ENCODE measurements around the gene PARM1.

Gene PARM1

DNA sequence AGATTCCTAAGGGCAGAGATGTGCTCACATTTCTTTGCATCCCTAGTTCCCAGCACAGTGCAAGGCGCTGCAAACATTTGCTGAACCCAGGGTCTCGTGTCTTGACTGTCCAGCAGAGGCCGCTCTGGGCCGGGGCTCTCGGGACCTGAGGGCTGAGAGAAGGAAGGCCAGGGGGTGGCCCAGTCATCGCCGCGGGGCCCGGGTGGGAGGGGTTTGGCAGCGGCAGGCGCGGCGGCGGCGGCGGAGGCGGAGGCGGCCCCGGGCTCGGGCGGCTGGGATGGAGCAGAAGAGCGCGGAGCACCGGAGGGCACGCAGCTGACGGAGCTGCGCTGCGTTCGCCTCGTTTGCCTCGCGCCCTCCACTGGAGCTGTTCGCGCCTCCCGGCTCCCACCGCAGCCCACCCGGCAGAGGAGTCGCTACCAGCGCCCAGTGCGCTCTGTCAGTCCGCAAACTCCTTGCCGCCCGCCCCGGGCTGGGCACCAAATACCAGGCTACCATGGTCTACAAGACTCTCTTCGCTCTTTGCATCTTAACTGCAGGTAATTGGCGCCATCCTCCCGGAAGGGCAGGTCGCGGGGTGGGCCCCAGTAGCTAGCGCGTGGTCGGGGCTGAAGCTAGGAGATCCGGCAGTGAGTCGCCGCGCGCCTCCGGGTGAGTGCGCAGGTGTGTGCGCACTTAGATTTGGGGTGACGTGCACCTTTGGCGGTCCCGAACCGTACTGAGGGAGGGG lies at the start of gene PARM1:
Gene PARM1 (plus strand): TSS at position 285 of the 730 bp plus-strand sequence. CDS start 212 bp downstream, at position 497.
- DNase-seq (ENCODE audit: low read depth, low spot score), result peak; percentile 76
- H3K4me3 ChIP-seq (ENCODE audit: low read depth, low read length), result peak within 1 kb of the TSS; percentile 40
- in situ Hi-C loops (cut with HindIII; ENCODE audit: low sequenced_read_pairs), result no loop called here
- peak; percentile 74 for TF ChIP-seq CTCF (IDR thresholded peaks at IDR 0.05; ENCODE audit: low read depth, low read length)

DNA sequence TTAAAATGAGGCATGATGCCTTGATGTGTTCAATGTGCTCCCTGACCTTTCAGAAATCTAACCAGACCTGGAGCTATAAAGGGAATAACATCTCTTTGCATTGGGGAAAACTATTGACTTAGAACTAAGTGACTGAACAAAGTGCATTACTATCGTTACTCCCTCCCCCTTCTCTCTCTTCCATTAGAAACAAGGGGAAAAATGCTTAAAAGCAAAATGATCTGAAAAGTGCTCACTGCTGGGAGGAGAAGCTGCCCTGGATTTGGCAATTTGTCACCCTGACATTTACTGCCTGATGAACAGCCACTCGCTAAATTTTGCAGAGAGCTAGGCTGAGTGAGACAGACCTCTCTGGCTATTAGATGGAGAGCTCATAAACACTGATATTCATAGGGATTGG lies 48.6 kb upstream of the PARM1 start:
- TF ChIP-seq CTCF (IDR thresholded peaks at IDR 0.05; ENCODE audit: low read depth, low read length), result no peak
- H3K4me3 ChIP-seq (ENCODE audit: low read depth, low read length), result no peak overlapping the region
- in situ Hi-C loops (cut with HindIII; ENCODE audit: low sequenced_read_pairs), result no loop called here
- no peak for DNase-seq (ENCODE audit: low read depth, low spot score)

DNA sequence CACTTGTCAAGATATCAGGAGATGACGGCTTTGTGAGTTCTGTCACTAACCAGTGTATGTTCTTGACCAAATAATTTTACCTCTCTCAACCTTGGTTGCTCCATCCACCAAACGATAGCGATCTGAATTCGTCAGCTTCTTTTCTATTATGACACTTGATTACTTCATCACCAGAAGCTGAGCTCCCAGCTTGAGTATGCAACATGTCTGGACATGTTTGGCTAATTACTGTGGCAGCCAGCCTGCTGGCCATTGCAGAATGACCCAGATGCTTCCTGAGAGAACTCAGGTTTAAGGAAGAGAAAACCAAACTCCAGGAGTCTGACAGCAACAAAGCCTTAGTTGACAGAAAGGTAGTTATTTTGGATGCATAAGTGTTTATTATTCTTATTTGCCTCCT lies 46.4 kb upstream of the PARM1 start:
- no peak for TF ChIP-seq CTCF (IDR thresholded peaks at IDR 0.05; ENCODE audit: low read depth, low read length)
- DNase-seq (ENCODE audit: low read depth, low spot score), result peak; percentile 5
- in situ Hi-C loops (cut with HindIII; ENCODE audit: low sequenced_read_pairs), result no loop called here
- H3K4me3 ChIP-seq (ENCODE audit: low read depth, low read length), result no peak overlapping the region

- H3K4me3 ChIP-seq (ENCODE audit: low read depth, low read length), result no peak overlapping the region
- in situ Hi-C loops (cut with HindIII; ENCODE audit: low sequenced_read_pairs), result no loop called here
- TF ChIP-seq CTCF (IDR thresholded peaks at IDR 0.05; ENCODE audit: low read depth, low read length), result no peak
- no peak for DNase-seq (ENCODE audit: low read depth, low spot score)
Observed at GRCh38 chr4:74890341-74890740, 42.6 kb upstream of the PARM1 start.

DNA sequence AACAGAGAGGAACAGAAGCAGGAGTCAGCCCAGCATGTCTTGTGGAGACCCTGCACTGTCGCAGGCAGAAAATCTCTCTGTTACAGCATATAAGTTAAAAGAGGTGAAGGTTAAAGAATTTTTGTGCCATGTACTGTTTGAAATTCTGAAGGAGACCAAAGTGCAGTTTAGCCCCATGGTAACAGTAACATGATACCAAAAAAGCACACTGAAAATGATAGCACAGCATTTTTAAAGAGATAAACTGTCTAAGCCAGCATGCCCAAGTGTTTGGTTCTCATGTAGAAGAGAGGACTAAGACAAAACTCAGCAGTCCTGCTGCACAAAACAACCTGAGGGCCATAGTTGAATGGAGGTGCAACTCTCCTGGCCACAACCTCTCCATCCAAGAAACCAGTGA lies 41.9 kb upstream of the PARM1 start:
- no peak overlapping the region for H3K4me3 ChIP-seq (ENCODE audit: low read depth, low read length)
- no peak for DNase-seq (ENCODE audit: low read depth, low spot score)
- in situ Hi-C loops (cut with HindIII; ENCODE audit: low sequenced_read_pairs), result no loop called here
- no peak for TF ChIP-seq CTCF (IDR thresholded peaks at IDR 0.05; ENCODE audit: low read depth, low read length)

GRCh38 chr4:74893171-74893570 lies 39.7 kb upstream of the PARM1 start:
- in situ Hi-C loops (cut with HindIII; ENCODE audit: low sequenced_read_pairs), result no loop called here
- no peak for TF ChIP-seq CTCF (IDR thresholded peaks at IDR 0.05; ENCODE audit: low read depth, low read length)
- no peak for DNase-seq (ENCODE audit: low read depth, low spot score)
- no peak overlapping the region for H3K4me3 ChIP-seq (ENCODE audit: low read depth, low read length)

Measured in astrocyte of the spinal cord (primary cell).